ENCODE measurements around the gene ALG2.

The ALG2 gene

GRCh38 chr9:99182356-99182755 lies 39.4 kb downstream of the ALG2 start:
- Histone ChIP-seq H3K36me3 (ENCODE audit: control insufficient read depth, insufficient read depth, low read length) (no peaks in the 10 kb centered on the region), H3K9me3 (ENCODE audit: control insufficient read depth, low read length) (no peaks in the 10 kb centered on the region), H3K27ac (ENCODE audit: low read depth, low read length, severe bottlenecking) (no peak overlapping the region), H3K4me3 (ENCODE audit: extremely low read depth, insufficient read depth, low read length, poor library complexity, severe bottlenecking) (no peak overlapping the region), H3K4me1 (ENCODE audit: control insufficient read depth, insufficient read depth, low read length, poor library complexity, severe bottlenecking) (peaks cover 9% of the 10 kb centered on the region)
- 92% methylated on average over 2 to 3 of the region's 3 CpGs for WGBS, 2 experiments (ENCODE audit: insufficient coverage in 2 of 2)

- H3K36me3 ChIP-seq (ENCODE audit: control insufficient read depth, insufficient read depth, low read length), result no peaks in the 10 kb centered on the region
- no peaks in the 10 kb centered on the region for H3K9me3 ChIP-seq (ENCODE audit: control insufficient read depth, low read length)
- H3K4me3 ChIP-seq (ENCODE audit: extremely low read depth, insufficient read depth, low read length, poor library complexity, severe bottlenecking), result no peak overlapping the region
- no peak overlapping the region for H3K27ac ChIP-seq (ENCODE audit: low read depth, low read length, severe bottlenecking)
- WGBS, 2 experiments (ENCODE audit: insufficient coverage in 2 of 2), result no CpG with 5 or more reads among the region's 4 CpGs
- H3K4me1 ChIP-seq (ENCODE audit: control insufficient read depth, insufficient read depth, low read length, poor library complexity, severe bottlenecking), result peaks cover 9% of the 10 kb centered on the region
These were observed 40.1 kb downstream of the ALG2 start for GRCh38 chr9:99181621-99182020.

GRCh38 chr9:99181206-99181605 lies 40.5 kb downstream of the ALG2 start:
- WGBS, 2 experiments (ENCODE audit: insufficient coverage in 2 of 2), result 100% methylated on average over 1 of the region's 2 CpGs
- H3K36me3 ChIP-seq (ENCODE audit: control insufficient read depth, insufficient read depth, low read length), result no peaks in the 10 kb centered on the region
- no peak overlapping the region for H3K4me3 ChIP-seq (ENCODE audit: extremely low read depth, insufficient read depth, low read length, poor library complexity, severe bottlenecking)
- H3K9me3 ChIP-seq (ENCODE audit: control insufficient read depth, low read length), result no peaks in the 10 kb centered on the region
- no peak overlapping the region for H3K27ac ChIP-seq (ENCODE audit: low read depth, low read length, severe bottlenecking)
- peaks cover 9% of the 10 kb centered on the region for H3K4me1 ChIP-seq (ENCODE audit: control insufficient read depth, insufficient read depth, low read length, poor library complexity, severe bottlenecking)

GRCh38 chr9:99180662-99181061 lies 41.1 kb downstream of the ALG2 start:
- no peaks in the 10 kb centered on the region for H3K9me3 ChIP-seq (ENCODE audit: control insufficient read depth, low read length)
- H3K4me3 ChIP-seq (ENCODE audit: extremely low read depth, insufficient read depth, low read length, poor library complexity, severe bottlenecking), result no peak overlapping the region
- H3K4me1 ChIP-seq (ENCODE audit: control insufficient read depth, insufficient read depth, low read length, poor library complexity, severe bottlenecking), result peaks cover 9% of the 10 kb centered on the region
- H3K27ac ChIP-seq (ENCODE audit: low read depth, low read length, severe bottlenecking), result no peak overlapping the region
- 86 to 93% methylated on average over 6 to 8 of the region's 9 CpGs for WGBS, 2 experiments (ENCODE audit: insufficient coverage in 2 of 2)
- no peaks in the 10 kb centered on the region for H3K36me3 ChIP-seq (ENCODE audit: control insufficient read depth, insufficient read depth, low read length)

GRCh38 chr9:99180199-99180598 lies 41.5 kb downstream of the ALG2 start:
- Histone ChIP-seq H3K9me3 (ENCODE audit: control insufficient read depth, low read length) (no peaks in the 10 kb centered on the region), H3K27ac (ENCODE audit: low read depth, low read length, severe bottlenecking) (no peak overlapping the region), H3K36me3 (ENCODE audit: control insufficient read depth, insufficient read depth, low read length) (no peaks in the 10 kb centered on the region), H3K4me3 (ENCODE audit: extremely low read depth, insufficient read depth, low read length, poor library complexity, severe bottlenecking) (no peak overlapping the region), H3K4me1 (ENCODE audit: control insufficient read depth, insufficient read depth, low read length, poor library complexity, severe bottlenecking) (peaks cover 9% of the 10 kb centered on the region)
- WGBS, 2 experiments (ENCODE audit: insufficient coverage in 2 of 2), result 80% methylated on average over 1 of the region's 1 CpG; no CpG with 5 or more reads in 1 of the 2 experiments

- WGBS, 2 experiments (ENCODE audit: insufficient coverage in 2 of 2), result 95 to 96% methylated on average over 10 to 12 of the region's 17 CpGs
- Histone ChIP-seq H3K4me1 (ENCODE audit: control insufficient read depth, insufficient read depth, low read length, poor library complexity, severe bottlenecking) (peaks cover 9% of the 10 kb centered on the region), H3K9me3 (ENCODE audit: control insufficient read depth, low read length) (no peaks in the 10 kb centered on the region), H3K4me3 (ENCODE audit: extremely low read depth, insufficient read depth, low read length, poor library complexity, severe bottlenecking) (no peak overlapping the region), H3K27ac (ENCODE audit: low read depth, low read length, severe bottlenecking) (no peak overlapping the region), H3K36me3 (ENCODE audit: control insufficient read depth, insufficient read depth, low read length) (no peaks in the 10 kb centered on the region)
These were observed 42.5 kb downstream of the ALG2 start for GRCh38 chr9:99178912-99179872.

GRCh38 chr9:99177576-99178366 lies 44.0 kb downstream of the ALG2 start:
- no peaks in the 10 kb centered on the region for H3K9me3 ChIP-seq (ENCODE audit: control insufficient read depth, low read length)
- H3K36me3 ChIP-seq (ENCODE audit: control insufficient read depth, insufficient read depth, low read length), result no peaks in the 10 kb centered on the region
- no peak overlapping the region for H3K4me3 ChIP-seq (ENCODE audit: extremely low read depth, insufficient read depth, low read length, poor library complexity, severe bottlenecking)
- H3K4me1 ChIP-seq (ENCODE audit: control insufficient read depth, insufficient read depth, low read length, poor library complexity, severe bottlenecking), result peaks cover 9% of the 10 kb centered on the region
- H3K27ac ChIP-seq (ENCODE audit: low read depth, low read length, severe bottlenecking), result no peak overlapping the region
- 88 to 96% methylated on average over 3 of the region's 8 CpGs for WGBS, 2 experiments (ENCODE audit: insufficient coverage in 2 of 2)

- H3K27ac ChIP-seq (ENCODE audit: low read depth, low read length, severe bottlenecking), result no peak overlapping the region
These were observed 45.2 kb downstream of the ALG2 start for GRCh38 chr9:99176527-99177013.

GRCh38 chr9:99173570-99174504 lies 47.9 kb downstream of the ALG2 start:
- 77 to 87% methylated on average over 3 of the region's 10 CpGs for WGBS, 2 experiments (ENCODE audit: insufficient coverage in 2 of 2)
- Histone ChIP-seq H3K27ac (ENCODE audit: low read depth, low read length, severe bottlenecking) (no peak overlapping the region), H3K36me3 (ENCODE audit: control insufficient read depth, insufficient read depth, low read length) (no peaks in the 10 kb centered on the region), H3K4me3 (ENCODE audit: extremely low read depth, insufficient read depth, low read length, poor library complexity, severe bottlenecking) (no peak overlapping the region), H3K4me1 (ENCODE audit: control insufficient read depth, insufficient read depth, low read length, poor library complexity, severe bottlenecking) (peaks cover 6% of the 10 kb centered on the region), H3K9me3 (ENCODE audit: control insufficient read depth, low read length) (no peaks in the 10 kb centered on the region)

More at GRCh38 chr9:99176527-99177013, 45.2 kb downstream of the ALG2 start:
- H3K9me3 ChIP-seq (ENCODE audit: control insufficient read depth, low read length), result no peaks in the 10 kb centered on the region
- no peaks in the 10 kb centered on the region for H3K36me3 ChIP-seq (ENCODE audit: control insufficient read depth, insufficient read depth, low read length)
- WGBS, 2 experiments (ENCODE audit: insufficient coverage in 2 of 2), result 49 to 50% methylated on average over 4 of the region's 4 CpGs
- H3K4me1 ChIP-seq (ENCODE audit: control insufficient read depth, insufficient read depth, low read length, poor library complexity, severe bottlenecking), result peaks cover 6% of the 10 kb centered on the region
- H3K4me3 ChIP-seq (ENCODE audit: extremely low read depth, insufficient read depth, low read length, poor library complexity, severe bottlenecking), result no peak overlapping the region

Data from mesodermal cell (in vitro differentiated cells).